Liver (tissue), 9 donors: ENCODE results near the gene GNG2. TPM values are rescaled to one million over a fixed set of nuclear protein-coding genes. Genes with fewer than 3 reads are reported as not detected.

Experiments
- DNase-seq: peaks from one replicate; pipeline ENCODE4 v3.0.0-alpha.2; 2017; ENCODE audit warnings: low spot score
- H3K27ac ChIP-seq, 2 donors: one replicate each; pipeline ENCODE4 v1.7.0; 2013; ENCODE audit warnings: inconsistent platforms in 2 of 2, low read length in 2 of 2, control low read depth in 1 of 2, low read depth in 1 of 2, mild to moderate bottlenecking in 1 of 2
- H3K27me3 ChIP-seq, 4 donors: one replicate each; pipeline versions ENCODE4 v1.6.1 to v1.7.0; 2013; ENCODE audit warnings: low read length in 3 of 4, inconsistent platforms in 1 of 4, mild to moderate bottlenecking in 1 of 4, moderate library complexity in 1 of 4; ENCODE audit not compliant: control insufficient read depth in 4 of 4, insufficient read depth in 4 of 4
- H3K36me3 ChIP-seq, 4 donors: one replicate each; pipeline versions ENCODE4 v1.6.1 to v1.7.0; 2013; ENCODE audit warnings: low read length in 3 of 4, mild to moderate bottlenecking in 3 of 4, low read depth in 1 of 4, moderate library complexity in 1 of 4; ENCODE audit not compliant: control insufficient read depth in 4 of 4, insufficient read depth in 3 of 4
- H3K4me1 ChIP-seq, 4 donors: one replicate each; pipeline versions ENCODE4 v1.6.1 to v1.7.0; 2013; ENCODE audit warnings: low read length in 3 of 4, mild to moderate bottlenecking in 3 of 4, moderate library complexity in 1 of 4; ENCODE audit not compliant: control insufficient read depth in 4 of 4, insufficient read depth in 4 of 4
- H3K4me3 ChIP-seq, 3 donors: one replicate each; pipeline versions ENCODE4 v1.6.1 to v1.7.0; 2013; ENCODE audit warnings: low read length in 3 of 3, control low read depth in 1 of 3, low read depth in 1 of 3, mild to moderate bottlenecking in 1 of 3
- H3K9ac ChIP-seq, 2 donors: one replicate each; pipeline ENCODE4 v1.7.0; 2013; ENCODE audit warnings: low read length in 2 of 2, mild to moderate bottlenecking in 2 of 2, moderate library complexity in 2 of 2, control low read depth in 1 of 2, low read depth in 1 of 2
- H3K9me3 ChIP-seq, 4 donors: one replicate each; pipeline versions ENCODE4 v1.6.1 to v1.7.0; 2013; ENCODE audit warnings: low read length in 3 of 4; ENCODE audit not compliant: control insufficient read depth in 4 of 4
- ATF3 ChIP-seq: IDR thresholded peaks from 2 replicates; pipeline ENCODE4 v1.6.1; 2016; ENCODE audit warnings: antibody characterized with exemption
- CTCF ChIP-seq: fragments of 150-350 bp; IDR thresholded peaks from 2 replicates; pipeline ENCODE4 v1.5.1; 2017; ENCODE audit warnings: improper control_type of control experiment, low read depth, low read length; ENCODE audit not compliant: missing input control
- EGR1 ChIP-seq, 2 donors: IDR thresholded peaks; 2 replicates each; pipeline ENCODE4 v1.6.1; 2016 to 2018; ENCODE audit warnings: antibody characterized with exemption in 2 of 2, low read depth in 2 of 2
- FOXA2 ChIP-seq: IDR thresholded peaks from 2 replicates; pipeline ENCODE4 v1.6.1; 2016; ENCODE audit warnings: antibody characterized with exemption
- GABPA ChIP-seq, 2 donors: IDR thresholded peaks in 1 of 2; conservative IDR thresholded peaks in 1 of 2; 2 replicates each; pipeline ENCODE4 v1.6.1; 2016; ENCODE audit warnings: antibody characterized with exemption in 2 of 2, mild to moderate bottlenecking in 1 of 2, moderate library complexity in 1 of 2
- HNF4A ChIP-seq, 2 donors: conservative IDR thresholded peaks; 2 replicates each; pipeline ENCODE4 v1.6.1; 2016; ENCODE audit warnings: antibody characterized with exemption in 2 of 2, mild to moderate bottlenecking in 2 of 2
- JUND ChIP-seq, 2 donors: IDR thresholded peaks; 2 replicates each; pipeline ENCODE4 v1.6.1; 2016; ENCODE audit warnings: antibody characterized with exemption in 2 of 2
- NR2F2 ChIP-seq: IDR thresholded peaks from 2 replicates; pipeline ENCODE4 v1.6.1; 2016; ENCODE audit warnings: antibody characterized with exemption
- RAD21 ChIP-seq, 2 donors: IDR thresholded peaks; 2 replicates each; pipeline ENCODE4 v1.6.1; 2016; ENCODE audit warnings: antibody characterized with exemption in 2 of 2, mild to moderate bottlenecking in 2 of 2
- RXRA ChIP-seq, 2 donors: IDR thresholded peaks; 2 replicates each; pipeline ENCODE4 v1.6.1; 2017 to 2018; ENCODE audit warnings: antibody characterized with exemption in 2 of 2, mild to moderate bottlenecking in 1 of 2
- SP1 ChIP-seq: IDR thresholded peaks from 2 replicates; pipeline ENCODE4 v1.6.1; 2018; ENCODE audit warnings: antibody characterized with exemption, mild to moderate bottlenecking
- TAF1 ChIP-seq: conservative IDR thresholded peaks from 2 replicates; pipeline ENCODE4 v1.6.1; 2016; ENCODE audit warnings: antibody characterized with exemption, mild to moderate bottlenecking
- YY1 ChIP-seq: IDR thresholded peaks from 2 replicates; pipeline ENCODE4 v1.6.1; 2016; ENCODE audit warnings: antibody characterized with exemption, mild to moderate bottlenecking
- ZBTB33 ChIP-seq: IDR thresholded peaks from 2 replicates; pipeline ENCODE4 v1.6.1; 2016; ENCODE audit warnings: antibody characterized with exemption
- WGBS: extraction: QIAGEN DNeasy Blood & Tissue Kit; methylation state at CpG from one replicate; pipeline ENCODE4 v1.1.7; 2013; 5-methylcytosine and 5-hydroxymethylcytosine counted together
- polyA plus RNA-seq, 2 donors: library from polyadenylated mRNA; stranded (reverse) in 1 of 2; unstranded in 1 of 2; fragments of 200-250 nt in 1 of 2; fragments of >200 nt in 1 of 2; fragmentation: Nextera tagmentation in 1 of 2; extraction: Ambion mirVana in 1 of 2; gene quantifications; one replicate each; pipeline versions ENCODE4 v1.2.1 to v1.2.3, GENCODE V29; 2013 to 2015
- total RNA-seq, 2 donors: library from RNA; depleted of rRNA; stranded (reverse); fragments of >200 nt; gene quantifications; one replicate each; pipeline ENCODE4 v1.2.3, GENCODE V29; 2014
- donor health status: healthy.
- donor health status: healthy.
- donor health status: healthy.
- donor health status: healthy.
- donor health status: healthy.

The GNG2 gene
- total and polyA plus RNA-seq, 4 donors = 3.5 to 11.2 (median 4.4) TPM

GRCh38 chr14:52011523-52011922, 151.1 kb downstream of the GNG2 start:
- Histone ChIP-seq H3K4me1 (peaks cover 0 to 10% (median 2%) of the 10 kb centered on the region in 4 donors), H3K9ac (no peak overlapping the region), H3K27ac (no peak overlapping the region), H3K4me3 (no peak overlapping the region), H3K36me3 (peaks cover 5 to 28% (median 25%) of the 10 kb centered on the region in 4 donors), H3K27me3 (no peaks in the 10 kb centered on the region), H3K9me3 (no peaks in the 10 kb centered on the region)
- 91% methylated on average over 9 of the region's 9 CpGs for WGBS
- no peak for DNase-seq
- no peak for TF ChIP-seq RAD21 (IDR thresholded peaks at IDR 0.05)
- no peak for TF ChIP-seq FOXA2
- TF ChIP-seq NR2F2 = no peak
- no peak for TF ChIP-seq EGR1 (IDR thresholded peaks at IDR 0.05; ENCODE audit: low read depth in 2 of 2)
- no peak for TF ChIP-seq GABPA (IDR thresholded peaks at IDR 0.05 in 1 of 2, conservative IDR thresholded peaks at IDR 0.05 in 1 of 2)
- TF ChIP-seq ATF3 = no peak
- no peak for TF ChIP-seq YY1
- no peak for TF ChIP-seq HNF4A (conservative IDR thresholded peaks at IDR 0.05)

GRCh38 chr14:52012635-52013034, 152.2 kb downstream of the GNG2 start:
- peaks cover 5 to 27% (median 24%) of the 10 kb centered on the region in 4 donors for H3K36me3 ChIP-seq
- DNase-seq = no peak
- H3K9me3 ChIP-seq = no peaks in the 10 kb centered on the region
- H3K4me1 ChIP-seq = peaks cover 0 to 5% (median 2%) of the 10 kb centered on the region in 4 donors
- H3K9ac ChIP-seq = no peak overlapping the region
- peak overlapping the region in 1 of 2 donors; percentile 6 for H3K27ac ChIP-seq
- WGBS = 33% methylated on average over 4 of the region's 4 CpGs
- H3K4me3 ChIP-seq = no peak overlapping the region
- H3K27me3 ChIP-seq = no peaks in the 10 kb centered on the region
- TF ChIP-seq NR2F2 (peak; percentile 92), SP1 (peak; percentile 12), RAD21 (IDR thresholded peaks at IDR 0.05) (peak in 1 of 2 donors; percentile 35), CTCF (no peak), EGR1 (IDR thresholded peaks at IDR 0.05; ENCODE audit: low read depth in 2 of 2) (no peak), RXRA (IDR thresholded peaks at IDR 0.05) (peak; percentile 66 to 74)

DNA sequence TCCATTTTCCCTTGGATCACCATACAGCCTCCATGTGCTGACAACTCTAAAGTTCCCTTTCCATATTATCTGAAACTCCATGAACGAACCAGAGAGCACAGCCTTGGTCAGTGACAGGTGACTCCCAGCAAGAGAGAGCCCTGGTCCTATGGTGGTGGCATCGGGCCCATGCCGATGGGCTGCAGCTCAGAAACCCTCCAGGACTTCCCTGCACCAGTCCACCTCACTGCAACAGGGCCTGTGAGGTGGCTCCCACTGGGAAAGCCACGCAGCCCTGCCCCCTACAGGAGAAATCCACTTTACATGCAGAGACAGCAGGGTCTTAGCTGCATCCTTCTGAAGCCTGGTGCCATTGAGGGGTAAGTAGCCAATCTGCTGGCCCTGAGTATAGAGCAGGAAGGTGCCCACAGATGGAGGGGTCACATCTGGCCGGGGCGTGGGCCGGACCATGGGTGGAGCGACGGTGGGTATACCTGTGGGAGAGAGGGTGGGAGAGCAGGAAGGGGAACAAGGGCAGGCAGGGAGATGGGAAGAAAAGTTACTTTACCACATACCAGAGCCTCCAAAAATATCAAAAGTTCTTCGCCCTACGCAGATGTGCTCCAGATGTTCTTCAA, 153.7 kb downstream of the GNG2 start:
- H3K27me3 ChIP-seq = no peaks in the 10 kb centered on the region
- WGBS = 83% methylated on average over 11 of the region's 11 CpGs
- H3K36me3 ChIP-seq = peaks cover 5 to 18% (median 14%) of the 10 kb centered on the region in 4 donors
- DNase-seq = no peak
- no peak overlapping the region for H3K4me3 ChIP-seq
- H3K9me3 ChIP-seq = no peaks in the 10 kb centered on the region
- no peak overlapping the region for H3K9ac ChIP-seq
- TF ChIP-seq JUND (IDR thresholded peaks at IDR 0.05) = no peak
- TF ChIP-seq TAF1 = no peak
- no peak for TF ChIP-seq ZBTB33
- no peak for TF ChIP-seq GABPA (IDR thresholded peaks at IDR 0.05 in 1 of 2, conservative IDR thresholded peaks at IDR 0.05 in 1 of 2)
- TF ChIP-seq CTCF = no peak
- TF ChIP-seq SP1 = no peak
- TF ChIP-seq ATF3 = no peak
- TF ChIP-seq HNF4A (conservative IDR thresholded peaks at IDR 0.05) = no peak
- H3K4me1 ChIP-seq = no peaks in the 10 kb centered on the region
- H3K27ac ChIP-seq = no peak overlapping the region
